H9 (cell line): Measurements from ENCODE around the gene MAP1B. TPM values are rescaled to one million over a fixed set of nuclear protein-coding genes. Genes with fewer than 3 reads are reported as not detected.
A peak's percentile ranks its signal among the peaks of the same experiment; 100 is the strongest.

Experiments
- DNase-seq: peaks from one replicate; pipeline ENCODE4 v3.0.0-alpha.2; 2017
- H2AFZ ChIP-seq: one replicate; pipeline ENCODE4 v1.6.1; 2013; ENCODE audit warnings: mild to moderate bottlenecking, low read length, control low read depth, moderate library complexity
- H2AK5ac ChIP-seq: 2 replicates; pipeline ENCODE4 v1.6.1; 2013; ENCODE audit warnings: low read length, control low read depth, mixed read lengths; ENCODE audit not compliant: insufficient read length
- H2BK120ac ChIP-seq: one replicate; pipeline ENCODE4 v1.6.1; 2013; ENCODE audit warnings: low read depth, mild to moderate bottlenecking, low read length, control low read depth, inconsistent platforms; ENCODE audit not compliant: poor library complexity, severe bottlenecking
- H2BK12ac ChIP-seq: 2 replicates; pipeline ENCODE4 v1.6.1; 2013; ENCODE audit warnings: low read length, control low read depth, mixed read lengths, low read depth; ENCODE audit not compliant: insufficient read length
- H2BK15ac ChIP-seq: 2 replicates; pipeline ENCODE4 v1.6.1; 2013; ENCODE audit warnings: low read depth, low read length, control low read depth
- H2BK20ac ChIP-seq: one replicate; pipeline ENCODE4 v1.6.1; 2013; ENCODE audit warnings: low read depth, mild to moderate bottlenecking, low read length, control low read depth, inconsistent platforms; ENCODE audit not compliant: poor library complexity, severe bottlenecking
- H2BK5ac ChIP-seq: 2 replicates; pipeline ENCODE4 v1.6.1; 2013; ENCODE audit warnings: low read length, control low read depth, mixed read lengths; ENCODE audit not compliant: insufficient read length
- H3K14ac ChIP-seq: 2 replicates; pipeline ENCODE4 v1.6.1; 2013; ENCODE audit warnings: low read length, control low read depth; ENCODE audit not compliant: insufficient read depth
- H3K18ac ChIP-seq: 2 replicates; pipeline ENCODE4 v1.6.1; 2013; ENCODE audit warnings: low read depth, mild to moderate bottlenecking, mixed read lengths, low read length, control low read depth; ENCODE audit not compliant: insufficient read length
- H3K23ac ChIP-seq: 2 replicates; pipeline ENCODE4 v1.6.1; 2013; ENCODE audit warnings: low read length, control low read depth, mixed read lengths, low read depth; ENCODE audit not compliant: insufficient read length
- H3K23me2 ChIP-seq: 2 replicates; pipeline ENCODE4 v1.6.1; 2013; ENCODE audit warnings: low read depth, mild to moderate bottlenecking, mixed read lengths, low read length, control low read depth; ENCODE audit not compliant: insufficient read length, poor library complexity, severe bottlenecking
- H3K27ac ChIP-seq: 2 replicates; pipeline ENCODE4 v1.5.1; 2013; ENCODE audit warnings: low read length, control low read depth, mixed read lengths, low read depth; ENCODE audit not compliant: insufficient read length
- H3K27me3 ChIP-seq: 2 replicates; pipeline ENCODE4 v1.6.1; 2013; ENCODE audit warnings: low read length, control low read depth, inconsistent platforms; ENCODE audit not compliant: insufficient read depth
- H3K4ac ChIP-seq: 2 replicates; pipeline ENCODE4 v1.6.1; 2013; ENCODE audit warnings: low read depth, mild to moderate bottlenecking, control low read depth, inconsistent platforms, low read length, moderate library complexity
- H3K4me1 ChIP-seq: 2 replicates; pipeline ENCODE4 v1.6.1; 2013; ENCODE audit warnings: low read length, control low read depth, inconsistent platforms; ENCODE audit not compliant: insufficient read depth
- H3K4me2 ChIP-seq: 2 replicates; pipeline ENCODE4 v1.6.1; 2013; ENCODE audit warnings: low read length, control low read depth, mixed read lengths; ENCODE audit not compliant: insufficient read length, insufficient read depth
- H3K56ac ChIP-seq: 2 replicates; pipeline ENCODE4 v1.6.1; 2013; ENCODE audit warnings: low read depth, mild to moderate bottlenecking, mixed read lengths, low read length, control low read depth; ENCODE audit not compliant: insufficient read length
- H3K79me1 ChIP-seq: 2 replicates; pipeline ENCODE4 v1.6.1; 2013; ENCODE audit warnings: low read depth, mild to moderate bottlenecking, moderate library complexity, low read length, control low read depth, inconsistent platforms; ENCODE audit not compliant: insufficient read depth, poor library complexity, severe bottlenecking
- H3K79me2 ChIP-seq: 2 replicates; pipeline ENCODE4 v1.6.1; 2013; ENCODE audit warnings: low read length, control low read depth, inconsistent platforms; ENCODE audit not compliant: insufficient read depth
- H3K9ac ChIP-seq: 2 replicates; pipeline ENCODE4 v1.6.1; 2013; ENCODE audit warnings: low read length, control low read depth, mixed read lengths; ENCODE audit not compliant: insufficient read length; ENCODE audit errors: extremely low read depth
- H3K9me3 ChIP-seq: one replicate; pipeline ENCODE4 v1.6.1; 2013; ENCODE audit warnings: low read depth, low read length, inconsistent platforms; ENCODE audit not compliant: control insufficient read depth
- H3T11ph ChIP-seq: one replicate; pipeline ENCODE4 v1.6.1; 2013; ENCODE audit warnings: mild to moderate bottlenecking, low read length, control low read depth, inconsistent platforms
- H4K20me1 ChIP-seq: one replicate; pipeline ENCODE4 v1.6.1; 2013; ENCODE audit not compliant: control insufficient read depth, insufficient read length, insufficient read depth
- H4K5ac ChIP-seq: 2 replicates; pipeline ENCODE4 v1.6.1; 2013; ENCODE audit warnings: low read depth, mild to moderate bottlenecking, mixed read lengths, low read length, control low read depth; ENCODE audit not compliant: insufficient read length
- H4K8ac ChIP-seq: replicated peaks from 2 replicates; pipeline ENCODE4 v1.6.1; 2013; ENCODE audit warnings: low read length, control low read depth, mixed read lengths, low read depth; ENCODE audit not compliant: insufficient read length
- H4K91ac ChIP-seq: 2 replicates; pipeline ENCODE4 v1.6.1; 2013; ENCODE audit warnings: low read depth, mild to moderate bottlenecking, moderate library complexity, mixed read lengths, low read length, control low read depth; ENCODE audit not compliant: insufficient read length
- H3K27ac Mint-ChIP-seq, 3 experiments: 2 replicates in 2 of 3; 3 replicates in 1 of 3; pipeline ENCODE4 v1.8.0; 2020 to 2021; ENCODE audit warnings: mixed read lengths in 3 of 3, mild to moderate bottlenecking in 1 of 3, moderate library complexity in 1 of 3
- H3K27me3 Mint-ChIP-seq: 2 replicates; pipeline ENCODE4 v1.8.0; 2021; ENCODE audit warnings: low read depth, mild to moderate bottlenecking, moderate library complexity, mixed read lengths
- H3K36me3 Mint-ChIP-seq, 3 experiments: 2 replicates in 2 of 3; 3 replicates in 1 of 3; pipeline ENCODE4 v1.8.0; 2020 to 2021; ENCODE audit warnings: low read depth in 3 of 3, mixed read lengths in 3 of 3; ENCODE audit not compliant: insufficient read depth in 1 of 3
- H3K4me1 Mint-ChIP-seq, 2 experiments: 2 replicates each; pipeline ENCODE4 v1.8.0; 2020; ENCODE audit warnings: mixed read lengths in 2 of 2
- H3K4me3 Mint-ChIP-seq, 2 experiments: 2 replicates in 1 of 2; 3 replicates in 1 of 2; pipeline ENCODE4 v1.8.0; 2020 to 2021; ENCODE audit warnings: mild to moderate bottlenecking in 2 of 2, mixed read lengths in 2 of 2, moderate library complexity in 1 of 2
- H3K9me3 Mint-ChIP-seq, 2 experiments: 2 replicates in 1 of 2; 3 replicates in 1 of 2; pipeline ENCODE4 v1.8.0; 2020; ENCODE audit warnings: mild to moderate bottlenecking in 2 of 2, mixed read lengths in 2 of 2, moderate library complexity in 1 of 2
- CTCF ChIP-seq: fragments of 200-600 bp; sonication (generic); conservative IDR thresholded peaks from 3 replicates; pipeline ENCODE4 v1.8.0; 2021; ENCODE audit warnings: antibody characterized with exemption, mild to moderate bottlenecking
- WGBS: extraction: QIAGEN DNeasy Blood & Tissue Kit; methylation state at CpG from one replicate; pipeline ENCODE4 v1.1.7; 2013; ENCODE audit warnings: missing lambda C conversion rate, low lambda C conversion rate, mixed read lengths; ENCODE audit not compliant: insufficient read length; ENCODE audit errors: extremely low coverage; 5-methylcytosine and 5-hydroxymethylcytosine counted together
- total RNA-seq: library from RNA; stranded (reverse); gene quantifications from 2 replicates; pipeline ENCODE4 v1.2.1, GENCODE V29; 2021

The MAP1B gene
- total RNA-seq, 1 experiment from 2014 or later = 67.5 TPM

DNA sequence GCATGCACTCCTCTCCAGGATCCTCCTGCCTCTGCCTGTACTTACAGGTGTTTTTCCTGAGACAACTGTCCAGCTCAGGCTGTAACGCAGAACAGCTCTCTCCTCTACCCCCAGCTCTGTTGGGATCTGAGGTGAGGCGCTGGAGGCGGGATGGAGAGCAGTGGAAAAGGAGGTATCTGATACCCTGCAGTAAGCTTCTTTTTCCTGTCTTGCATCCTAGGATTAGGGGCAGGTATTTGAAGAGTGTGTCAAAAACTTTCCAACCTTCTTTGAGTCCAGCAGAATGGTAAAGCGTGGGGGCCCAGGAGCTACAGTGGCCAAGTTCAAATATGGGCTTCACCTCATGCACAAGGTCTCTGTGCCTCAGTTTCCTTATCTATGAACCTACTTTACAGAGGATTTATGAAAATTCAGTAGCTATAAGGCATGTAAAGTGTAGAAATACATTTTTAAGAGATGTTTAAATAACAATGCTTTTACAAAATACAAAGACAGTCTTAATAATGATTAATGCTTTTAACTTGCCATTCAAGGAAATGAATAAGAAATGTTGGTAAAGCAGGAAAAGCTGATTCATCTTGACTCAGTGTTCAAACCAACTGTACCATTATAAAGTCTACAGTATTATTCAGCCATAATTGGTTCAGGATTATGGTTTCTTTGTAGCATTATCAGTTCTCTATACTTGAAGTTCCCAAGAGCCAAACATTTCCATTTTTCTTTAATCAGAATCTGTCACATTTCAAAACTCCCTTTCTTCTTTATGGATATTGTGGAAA lies 26.1 kb downstream of the MAP1B start:
- no peak overlapping the region for H3K56ac ChIP-seq
- peaks cover 6% of the 10 kb centered on the region; the same call in 1 of the 2 replicates for H3K4me1 ChIP-seq
- WGBS = no CpG with 5 or more reads among the region's 4 CpGs

More for the DNA sequence above, 26.1 kb downstream of the MAP1B start:
- Histone ChIP-seq H4K20me1 (no peaks in the 10 kb centered on the region), H4K5ac (no peak overlapping the region), H2AK5ac (no peak overlapping the region), H4K91ac (no peak overlapping the region), H3T11ph (no peak overlapping the region), H3K79me2 (peaks cover 5% of the 10 kb centered on the region; the same call in 1 of the 2 replicates), H2BK15ac (no peak overlapping the region), H2BK120ac (no peak overlapping the region), H3K23me2 (no peaks in the 10 kb centered on the region), H3K23ac (no peak overlapping the region), H2AFZ (no peak overlapping the region), H4K8ac (no peak overlapping the region), H2BK12ac (no peak overlapping the region), H3K14ac (no peak overlapping the region), H3K9ac (no peak overlapping the region), H3K4ac (no peak overlapping the region), H3K27ac (no peak overlapping the region), H2BK5ac (no peak overlapping the region), H3K4me2 (no peak overlapping the region), H3K9me3 (no peaks in the 10 kb centered on the region), H3K18ac (no peak overlapping the region), H2BK20ac (no peak overlapping the region), H3K79me1 (peaks cover 6% of the 10 kb centered on the region), H3K27me3 (no peaks in the 10 kb centered on the region)
- H3K27me3 Mint-ChIP-seq = no peaks in the 10 kb centered on the region
- no peak overlapping the region for H3K4me3 Mint-ChIP-seq
- DNase-seq = no peak
- peaks cover 17 to 23% of the 10 kb centered on the region in 2 experiments for H3K4me1 Mint-ChIP-seq
- peaks cover 0 to 4% (median 3%) of the 10 kb centered on the region in 3 experiments; a peak in 4 of 7 replicates for H3K36me3 Mint-ChIP-seq
- TF ChIP-seq CTCF = no peak
- H3K27ac Mint-ChIP-seq = peak overlapping the region in 1 of 3 experiments; percentile 82; a peak in 3 of 7 replicates
- H3K9me3 Mint-ChIP-seq = no peaks in the 10 kb centered on the region
